GM12878 (cell line): ENCODE measurements around the gene SIL1. TPM values are rescaled to one million over a fixed set of nuclear protein-coding genes. Genes with fewer than 3 reads are reported as not detected.

Experiments used
- ATAC-seq: fragments of 200-7000 bp; cut with Tn5 transposase; 3 replicates; pipeline ENCODE4 v1.9.1; 2020; ENCODE audit warnings: mild to moderate bottlenecking, moderate library complexity
- BruUV-seq: library from RNA; stranded (reverse); fragments of 400-500 nt; replicated peaks from 2 replicates; lab custom pipeline; 2021; lab: Mats Ljungman, UMichigan
- CTCF ChIA-PET: fragments of 300-600 bp; sonication (Branson Sonifier 250); formaldehyde crosslinking; extraction: SDS; loops from one replicate; lab custom pipeline; 2021; ENCODE audit warnings: inconsistent platforms; lab: Yijun Ruan, JAX
- POLR2A ChIA-PET: fragments of 350-600 bp; formaldehyde crosslinking; extraction: SDS; loops from one replicate; lab custom pipeline; 2021; ENCODE audit warnings: inconsistent platforms; lab: Charles Lee
- RAD21 ChIA-PET: fragments of 300-600 bp; sonication (Branson Sonifier 250); formaldehyde crosslinking; loops from one replicate; lab custom pipeline; 2023; ENCODE audit warnings: antibody characterized with exemption; ENCODE audit not compliant: unreplicated experiment; lab: Charles Lee
- SMC1A ChIA-PET: fragments of 300-600 bp; sonication (Branson Sonifier 250); formaldehyde crosslinking; loops from one replicate; lab custom pipeline; 2023; ENCODE audit not compliant: unreplicated experiment, uncharacterized antibody; lab: Charles Lee
- DNase-seq: peaks from one replicate; pipeline ENCODE4 v3.0.0-alpha.2; 2011; ENCODE audit warnings: low read depth, low spot score
- FAIRE-seq: peaks from 3 replicates; lab custom pipeline; 2011; peaks lifted over from hg19 to GRCh38; lab: Jason Lieb, UNC
- H2AFZ ChIP-seq: 2 replicates; pipeline ENCODE4 v1.6.0; 2011; ENCODE audit warnings: low read depth, low read length, control low read depth; ENCODE audit not compliant: control insufficient read depth
- H3K27ac ChIP-seq: 2 replicates; pipeline ENCODE4 v1.5.1; 2011; ENCODE audit warnings: control low read depth; ENCODE audit not compliant: control insufficient read depth, insufficient read depth
- H3K27me3 ChIP-seq, 2 experiments: replicated peaks in 1 of 2; 2 replicates each; pipeline versions ENCODE4 v1.6.0 to v1.6.1; 2011; ENCODE audit warnings: low read length in 1 of 2; ENCODE audit not compliant: control insufficient read depth in 2 of 2, insufficient read depth in 2 of 2
- H3K36me3 ChIP-seq, 2 experiments: 2 replicates each; pipeline ENCODE4 v1.5.1; 2011; ENCODE audit warnings: low read length in 1 of 2; ENCODE audit not compliant: control insufficient read depth in 2 of 2, insufficient read depth in 2 of 2
- H3K4me1 ChIP-seq: 2 replicates; pipeline ENCODE4 v1.6.1; 2011; ENCODE audit warnings: mild to moderate bottlenecking, low read length, moderate library complexity, mixed read lengths; ENCODE audit not compliant: control insufficient read depth, insufficient read depth
- H3K4me2 ChIP-seq: 2 replicates; pipeline ENCODE4 v1.6.0; 2011; ENCODE audit warnings: control low read depth; ENCODE audit not compliant: control insufficient read depth, insufficient read depth
- H3K4me3 ChIP-seq: fragments of 200-600 bp; sonication (generic); 2 replicates; pipeline ENCODE4 v1.5.1; 2016
- H3K79me2 ChIP-seq: 2 replicates; pipeline ENCODE4 v1.6.0; 2011; ENCODE audit warnings: low read length; ENCODE audit not compliant: control insufficient read depth, insufficient read depth
- H3K9ac ChIP-seq: 2 replicates; pipeline ENCODE4 v1.8.0; 2011; ENCODE audit warnings: low read length, control low read depth, mixed read lengths; ENCODE audit not compliant: control insufficient read depth, insufficient read depth
- H3K9me3 ChIP-seq: replicated peaks from 3 replicates; pipeline ENCODE4 v1.5.1; 2011; ENCODE audit warnings: mild to moderate bottlenecking, low read length; ENCODE audit not compliant: control insufficient read depth, insufficient read depth
- H4K20me1 ChIP-seq: 2 replicates; pipeline ENCODE4 v1.6.0; 2011; ENCODE audit not compliant: control insufficient read depth, insufficient read depth
- EP300 ChIP-seq, 2 experiments: fragments of 150-350 bp in 1 of 2; IDR thresholded peaks; 2 replicates each; pipeline ENCODE4 v1.6.1; 2011 to 2012; ENCODE audit warnings: low read depth in 2 of 2, low read length in 2 of 2, borderline replicate concordance in 1 of 2, improper control_type of control experiment in 1 of 2, inconsistent platforms in 1 of 2; ENCODE audit not compliant: control insufficient read depth in 1 of 2
- IKZF1 ChIP-seq: fragments of 450-650 bp; conservative IDR thresholded peaks from 2 replicates; pipeline ENCODE4 v1.6.1; 2017; ENCODE audit warnings: antibody characterized with exemption, mild to moderate bottlenecking
- KLF5 ChIP-seq: fragments of 450-650 bp; IDR thresholded peaks from 2 replicates; pipeline ENCODE4 v1.6.1; 2014; ENCODE audit warnings: mild to moderate bottlenecking; ENCODE audit not compliant: partially characterized antibody
- NR2C2 ChIP-seq: IDR thresholded peaks from 2 replicates; pipeline ENCODE4 v1.6.1; 2011; ENCODE audit warnings: borderline replicate concordance, low read depth; ENCODE audit not compliant: control insufficient read depth, insufficient read length
- NR2F1 ChIP-seq: fragments of 450-650 bp; conservative IDR thresholded peaks from 2 replicates; pipeline ENCODE4 v1.6.1; 2017; ENCODE audit warnings: mild to moderate bottlenecking
- POU2F2 ChIP-seq: IDR thresholded peaks from 3 replicates; pipeline ENCODE4 v1.6.1; 2011; ENCODE audit warnings: low read depth, mild to moderate bottlenecking, low read length, borderline replicate concordance
- RAD21 ChIP-seq: IDR thresholded peaks from 2 replicates; pipeline ENCODE4 v1.6.1; 2011; ENCODE audit warnings: mild to moderate bottlenecking, low read depth, low read length, moderate library complexity; ENCODE audit not compliant: insufficient read depth
- RB1 ChIP-seq: fragments of 450-650 bp; formaldehyde crosslinking; IDR thresholded peaks from 2 replicates; pipeline ENCODE4 v1.6.1; 2017; ENCODE audit warnings: mild to moderate bottlenecking, borderline replicate concordance
- RUNX3 ChIP-seq: IDR thresholded peaks from 2 replicates; pipeline ENCODE4 v1.6.1; 2012; ENCODE audit warnings: low read length, inconsistent platforms
- SIN3A ChIP-seq: IDR thresholded peaks from 2 replicates; pipeline ENCODE4 v1.6.1; 2012; ENCODE audit warnings: low read depth, low read length, improper control_type of control experiment
- TCF12 ChIP-seq: IDR thresholded peaks from 2 replicates; pipeline ENCODE4 v1.6.1; 2011; ENCODE audit warnings: low read depth, mild to moderate bottlenecking, low read length
- YBX1 ChIP-seq: fragments of 450-650 bp; IDR thresholded peaks from 2 replicates; pipeline ENCODE4 v1.6.1; 2016; ENCODE audit warnings: antibody characterized with exemption
- ZNF24 ChIP-seq: fragments of 450-650 bp; IDR thresholded peaks from 2 replicates; pipeline ENCODE4 v1.6.1; 2017; ENCODE audit warnings: antibody characterized with exemption, mild to moderate bottlenecking
- WGBS: methylation state at CpG from one replicate; pipeline ENCODE4 v1.1.6; 2016; ENCODE audit warnings: low lambda C conversion rate; ENCODE audit not compliant: insufficient replicate concordance, insufficient coverage; ENCODE audit errors: missing lambda C conversion rate; 5-methylcytosine and 5-hydroxymethylcytosine counted together
- in situ Hi-C: fragments of 300-500 bp; cut with MboI; formaldehyde crosslinking; loops from 9 replicates; pipeline ENCODE4 v1.14.3; 2018; ENCODE audit warnings: mixed read lengths
- intact Hi-C: fragments of 100-400 bp; cut with micrococcal nuclease; formaldehyde crosslinking; loops from one replicate; pipeline ENCODE4 v1.14.2; 2022; ENCODE audit not compliant: unreplicated experiment
- polyA plus RNA-seq, 11 experiments: library from polyadenylated mRNA; depleted of rRNA in 4 of 11; unstranded in 6 of 11; stranded (reverse) in 5 of 11; fragments of >200 nt; fragmentation: Nextera tagmentation in 4 of 11; fragmentation: Illumina TruSeq in 1 of 11; extraction: Ambion mirVana in 4 of 11; extraction: Trizol in 1 of 11; gene quantifications; 1 replicate in 1 of 11; 2 replicates in 10 of 11; pipeline versions ENCODE4 v1.2.1 to v1.2.3, GENCODE V29; 2011 to 2016; ENCODE audit warnings: inconsistent platforms in 2 of 11, missing spikeins in 2 of 11, low read depth in 1 of 11
- total RNA-seq, 4 experiments: library from RNA; depleted of rRNA in 3 of 4; stranded (reverse); fragments of >200 nt in 3 of 4; fragmentation: Illumina TruSeq in 1 of 4; extraction: Trizol in 1 of 4; gene quantifications; 2 replicates each; pipeline versions ENCODE4 v1.2.1 to v1.2.3, GENCODE V29; 2013 to 2021
- TF ChIP-seq, protein P1 (sequence below): fragments of 450-650 bp; IDR thresholded peaks from 2 replicates; pipeline ENCODE4 v1.6.1; 2017; ENCODE audit warnings: mild to moderate bottlenecking, moderate library complexity
- TF ChIP-seq, protein P2 (sequence below): fragments of 150-350 bp; IDR thresholded peaks from 2 replicates; pipeline ENCODE4 v1.6.1; 2016; ENCODE audit warnings: low read depth, low read length

SIL1 gene
- total and polyA plus RNA-seq, 10 of the 15 experiments (the other 5 are each of a cell fraction or from before 2014, with no cell fraction given): 4.1 to 49.8 (median 29.4) TPM

DNA sequence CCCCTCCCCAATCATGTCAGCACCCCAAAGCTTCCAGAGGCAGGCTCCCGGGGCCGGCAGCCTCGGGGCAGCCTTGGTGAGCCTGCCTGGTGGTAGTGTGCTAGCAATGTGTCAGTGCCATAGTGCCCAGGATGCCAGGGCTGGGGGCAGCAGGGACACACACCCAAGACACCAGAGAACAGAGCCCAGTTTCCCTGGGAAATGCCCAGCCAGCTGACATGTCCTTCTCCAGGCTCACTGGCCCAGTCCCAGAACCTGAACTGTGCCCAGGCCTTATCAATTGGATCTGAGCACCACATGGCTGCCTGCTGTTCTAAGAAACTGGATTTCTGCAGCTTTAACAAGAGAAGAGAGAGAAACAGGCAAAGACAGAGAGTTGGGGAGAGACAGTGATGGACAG is 248.2 kb downstream of the SIL1 start:
- H3K4me3 ChIP-seq: no peak overlapping the region
- H3K9ac ChIP-seq: no peak overlapping the region
- intact Hi-C loops: no loop called here
- ChIA-PET SMC1A (no interaction called here), RAD21 (no interaction called here), CTCF (no interaction called here), POLR2A (no interaction called here)
- 100% methylated on average over 3 of the region's 3 CpGs for WGBS
- no peaks in the 10 kb centered on the region for H4K20me1 ChIP-seq
- peaks cover 2 to 4% of the 10 kb centered on the region in 2 experiments; a peak in 3 of 4 replicates for H3K36me3 ChIP-seq
- H3K27ac ChIP-seq: no peak overlapping the region
- H3K27me3 ChIP-seq: no peaks in the 10 kb centered on the region
- H3K4me2 ChIP-seq: no peak overlapping the region
- TF ChIP-seq NR2C2: no peak
- no peak for TF ChIP-seq IKZF1
- TF ChIP-seq POU2F2: no peak
- TF ChIP-seq, protein P1, sequence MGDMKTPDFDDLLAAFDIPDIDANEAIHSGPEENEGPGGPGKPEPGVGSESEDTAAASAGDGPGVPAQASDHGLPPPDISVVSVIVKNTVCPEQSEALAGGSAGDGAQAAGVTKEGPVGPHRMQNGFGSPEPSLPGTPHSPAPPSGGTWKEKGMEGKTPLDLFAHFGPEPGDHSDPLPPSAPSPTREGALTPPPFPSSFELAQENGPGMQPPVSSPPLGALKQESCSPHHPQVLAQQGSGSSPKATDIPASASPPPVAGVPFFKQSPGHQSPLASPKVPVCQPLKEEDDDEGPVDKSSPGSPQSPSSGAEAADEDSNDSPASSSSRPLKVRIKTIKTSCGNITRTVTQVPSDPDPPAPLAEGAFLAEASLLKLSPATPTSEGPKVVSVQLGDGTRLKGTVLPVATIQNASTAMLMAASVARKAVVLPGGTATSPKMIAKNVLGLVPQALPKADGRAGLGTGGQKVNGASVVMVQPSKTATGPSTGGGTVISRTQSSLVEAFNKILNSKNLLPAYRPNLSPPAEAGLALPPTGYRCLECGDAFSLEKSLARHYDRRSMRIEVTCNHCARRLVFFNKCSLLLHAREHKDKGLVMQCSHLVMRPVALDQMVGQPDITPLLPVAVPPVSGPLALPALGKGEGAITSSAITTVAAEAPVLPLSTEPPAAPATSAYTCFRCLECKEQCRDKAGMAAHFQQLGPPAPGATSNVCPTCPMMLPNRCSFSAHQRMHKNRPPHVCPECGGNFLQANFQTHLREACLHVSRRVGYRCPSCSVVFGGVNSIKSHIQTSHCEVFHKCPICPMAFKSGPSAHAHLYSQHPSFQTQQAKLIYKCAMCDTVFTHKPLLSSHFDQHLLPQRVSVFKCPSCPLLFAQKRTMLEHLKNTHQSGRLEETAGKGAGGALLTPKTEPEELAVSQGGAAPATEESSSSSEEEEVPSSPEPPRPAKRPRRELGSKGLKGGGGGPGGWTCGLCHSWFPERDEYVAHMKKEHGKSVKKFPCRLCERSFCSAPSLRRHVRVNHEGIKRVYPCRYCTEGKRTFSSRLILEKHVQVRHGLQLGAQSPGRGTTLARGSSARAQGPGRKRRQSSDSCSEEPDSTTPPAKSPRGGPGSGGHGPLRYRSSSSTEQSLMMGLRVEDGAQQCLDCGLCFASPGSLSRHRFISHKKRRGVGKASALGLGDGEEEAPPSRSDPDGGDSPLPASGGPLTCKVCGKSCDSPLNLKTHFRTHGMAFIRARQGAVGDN: no peak
- TF ChIP-seq RAD21: no peak
- no peak for TF ChIP-seq KLF5
- no peak for TF ChIP-seq NR2F1
- TF ChIP-seq, protein P2, sequence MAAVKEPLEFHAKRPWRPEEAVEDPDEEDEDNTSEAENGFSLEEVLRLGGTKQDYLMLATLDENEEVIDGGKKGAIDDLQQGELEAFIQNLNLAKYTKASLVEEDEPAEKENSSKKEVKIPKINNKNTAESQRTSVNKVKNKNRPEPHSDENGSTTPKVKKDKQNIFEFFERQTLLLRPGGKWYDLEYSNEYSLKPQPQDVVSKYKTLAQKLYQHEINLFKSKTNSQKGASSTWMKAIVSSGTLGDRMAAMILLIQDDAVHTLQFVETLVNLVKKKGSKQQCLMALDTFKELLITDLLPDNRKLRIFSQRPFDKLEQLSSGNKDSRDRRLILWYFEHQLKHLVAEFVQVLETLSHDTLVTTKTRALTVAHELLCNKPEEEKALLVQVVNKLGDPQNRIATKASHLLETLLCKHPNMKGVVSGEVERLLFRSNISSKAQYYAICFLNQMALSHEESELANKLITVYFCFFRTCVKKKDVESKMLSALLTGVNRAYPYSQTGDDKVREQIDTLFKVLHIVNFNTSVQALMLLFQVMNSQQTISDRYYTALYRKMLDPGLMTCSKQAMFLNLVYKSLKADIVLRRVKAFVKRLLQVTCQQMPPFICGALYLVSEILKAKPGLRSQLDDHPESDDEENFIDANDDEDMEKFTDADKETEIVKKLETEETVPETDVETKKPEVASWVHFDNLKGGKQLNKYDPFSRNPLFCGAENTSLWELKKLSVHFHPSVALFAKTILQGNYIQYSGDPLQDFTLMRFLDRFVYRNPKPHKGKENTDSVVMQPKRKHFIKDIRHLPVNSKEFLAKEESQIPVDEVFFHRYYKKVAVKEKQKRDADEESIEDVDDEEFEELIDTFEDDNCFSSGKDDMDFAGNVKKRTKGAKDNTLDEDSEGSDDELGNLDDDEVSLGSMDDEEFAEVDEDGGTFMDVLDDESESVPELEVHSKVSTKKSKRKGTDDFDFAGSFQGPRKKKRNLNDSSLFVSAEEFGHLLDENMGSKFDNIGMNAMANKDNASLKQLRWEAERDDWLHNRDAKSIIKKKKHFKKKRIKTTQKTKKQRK: no peak
- no peak for TF ChIP-seq EP300 (IDR thresholded peaks at IDR 0.05; ENCODE audit: borderline replicate concordance in 1 of 2, control insufficient read depth in 1 of 2, low read depth in 2 of 2, low read length in 2 of 2)
- TF ChIP-seq YBX1: no peak
- no peak for TF ChIP-seq RUNX3
- TF ChIP-seq RB1: no peak
- TF ChIP-seq TCF12: no peak
- TF ChIP-seq ZNF24: no peak
- TF ChIP-seq SIN3A: no peak
- no peak overlapping the region for H2AFZ ChIP-seq
- ATAC-seq (no peak), FAIRE-seq (no peak), DNase-seq (no peak)
- in situ Hi-C loops: no loop called here
- no peaks in the 10 kb centered on the region for H3K79me2 ChIP-seq
- no peaks in the 10 kb centered on the region; the same call in 1 of the 2 replicates for H3K4me1 ChIP-seq
- BruUV-seq: no TSS peak
- H3K9me3 ChIP-seq: no peaks in the 10 kb centered on the region
